Measurements from ENCODE around the gene GALNT10. TPM values are rescaled to one million over a fixed set of nuclear protein-coding genes. Genes with fewer than 3 reads are reported as not detected.

GALNT10 gene
- total and polyA plus RNA-seq, 2 of the 4 experiments (the other 2 are of a cell fraction): 46.2 to 67.0 TPM

DNA sequence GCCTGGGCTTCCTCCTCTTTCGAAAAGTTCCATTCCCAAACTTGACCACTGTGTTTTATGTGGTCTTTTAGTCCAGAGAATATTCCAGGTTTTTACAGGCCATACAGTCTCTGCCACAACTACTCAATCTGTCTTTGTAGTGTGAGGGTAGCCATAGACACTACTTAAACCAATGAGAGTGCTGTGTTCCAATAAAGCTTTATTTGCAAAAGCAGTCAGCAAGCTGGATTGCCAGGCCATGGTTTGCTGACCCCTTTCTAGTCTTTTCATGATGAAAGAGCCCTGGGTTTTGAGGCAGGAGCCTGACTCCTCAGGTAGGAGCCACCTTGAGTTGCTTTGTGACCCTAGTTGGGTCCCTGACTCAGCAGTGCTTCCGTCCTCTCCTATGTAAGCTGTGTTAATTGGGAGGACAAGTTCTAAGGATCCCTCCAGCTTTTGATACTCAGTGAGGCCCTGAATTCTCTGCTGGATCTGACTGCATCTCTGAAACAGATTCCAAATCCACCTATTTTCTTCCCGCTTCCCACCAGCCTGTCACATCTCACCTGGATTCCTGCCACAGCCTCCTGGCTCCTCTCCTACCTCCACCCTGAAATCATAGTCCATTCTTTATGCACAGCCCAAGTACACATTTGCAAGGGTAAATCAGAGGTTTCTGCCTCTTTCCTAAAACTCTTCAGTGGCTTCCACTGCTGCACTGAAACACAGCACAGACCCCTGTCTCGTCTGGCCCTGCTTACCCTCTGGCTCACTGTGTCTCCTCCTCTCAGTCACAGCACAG lies 13.5 kb downstream of the GALNT10 start (continued):
- TF ChIP-seq MAZ (IDR thresholded peaks at IDR 0.05; ENCODE audit: borderline replicate concordance, low read depth, low read length): no peak

DNA sequence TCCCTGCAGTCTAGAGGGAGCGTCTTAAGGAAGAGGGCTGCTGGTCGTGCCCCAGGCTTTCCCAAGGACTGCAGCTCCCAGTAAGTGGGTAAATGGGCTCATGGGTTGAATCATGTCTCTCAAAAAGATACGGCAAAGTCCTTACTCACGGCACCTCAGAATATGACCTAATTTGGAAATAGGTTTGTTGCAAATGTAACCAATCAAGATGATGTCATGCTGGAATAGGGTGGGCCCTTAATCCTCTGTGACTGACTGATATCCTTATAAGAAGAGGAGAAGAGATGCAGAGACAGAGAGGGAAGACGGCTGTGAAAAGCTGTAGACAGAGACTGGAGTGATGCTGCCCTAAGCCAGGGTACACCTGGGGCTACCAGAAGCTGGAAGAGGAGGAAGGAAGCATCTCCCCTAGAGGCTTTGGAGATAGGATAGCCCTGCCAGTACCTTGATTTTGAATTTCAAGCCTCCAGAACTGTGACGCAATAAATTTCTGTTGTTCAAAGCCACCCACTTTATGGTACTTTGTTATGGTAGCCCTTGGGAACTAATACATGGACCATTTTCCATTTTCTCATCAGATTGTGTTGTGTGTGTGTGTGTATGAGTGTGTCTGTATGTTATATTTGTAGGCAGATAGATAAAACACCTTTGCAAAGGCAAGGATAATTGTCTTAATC lies 15.0 kb downstream of the GALNT10 start:
- peak overlapping the region; percentile 97 for H4K91ac ChIP-seq (ENCODE audit: insufficient read depth, low read depth, low read length)
- H2AK9ac ChIP-seq (replicated peaks; ENCODE audit: low read depth, low read length, poor library complexity): peak overlapping the region; percentile 25
- no peak overlapping the region for H3K9ac ChIP-seq (ENCODE audit: low read depth, low read length)
- no peak overlapping the region for H3K27ac ChIP-seq (ENCODE audit: insufficient read depth, low read length)
- peak overlapping the region; percentile 72 for H2BK5ac ChIP-seq (ENCODE audit: low read depth, low read length, poor library complexity, severe bottlenecking)
- peak overlapping the region; percentile 36 for H2AFZ ChIP-seq (replicated peaks; ENCODE audit: low read length, poor library complexity)
- H3K79me1 ChIP-seq (ENCODE audit: low read depth in 1 of 2, low read length in 2 of 2): peaks cover 37 to 92% of the 10 kb centered on the region in 2 experiments
- ChIA-PET CTCF (no interaction called here), POLR2A (ENCODE audit: unreplicated experiment) (no interaction called here)
- peak overlapping the region; percentile 73 to 94 for H4K8ac ChIP-seq (ENCODE audit: low read depth in 2 of 2, low read length in 2 of 2)
- peak overlapping the region; percentile 97 for H2BK20ac ChIP-seq (ENCODE audit: low read depth, low read length)
- peak overlapping the region; percentile 97 for H3K23ac ChIP-seq (ENCODE audit: low read depth, low read length)
- intact Hi-C loops (cut with micrococcal nuclease): no loop called here
- peaks cover 42% of the 10 kb centered on the region for H3K9me1 ChIP-seq (ENCODE audit: insufficient read depth, low read length)
- H4K5ac ChIP-seq (ENCODE audit: low read depth, low read length): peak overlapping the region; percentile 88; the same call in 1 of the 2 replicates
- peak; percentile 86 for DNase-seq
- WGBS, 2 experiments (ENCODE audit: extremely low coverage in 2 of 2, insufficient read length in 1 of 2): 67% methylated on average over 2 of the region's 6 CpGs; no CpG with 5 or more reads in 1 of the 2 experiments
- no peak overlapping the region for H3K4me2 ChIP-seq (ENCODE audit: low read depth, low read length)
- dilution Hi-C loops (cut with HindIII; ENCODE audit: low sequenced_read_pairs, unreplicated experiment): no loop called here
- peak overlapping the region; percentile 94 for H2BK120ac ChIP-seq (ENCODE audit: low read depth, low read length)
- peaks cover 4% of the 10 kb centered on the region; the same call in 1 of the 2 replicates for H4K20me1 ChIP-seq (ENCODE audit: insufficient read depth, low read length)
- no TSS peak for BruUV-seq (replicated peaks)
- H3K56ac ChIP-seq (ENCODE audit: extremely low read depth, insufficient read depth, low read length): peak overlapping the region; percentile 77; the same call in 1 of the 2 replicates
- no peak overlapping the region for H3K4me3 ChIP-seq (ENCODE audit: insufficient read depth, low read depth, low read length)
- H2BK15ac ChIP-seq (ENCODE audit: low read depth, low read length): peak overlapping the region; percentile 81
- no peaks in the 10 kb centered on the region for H3K27me3 ChIP-seq (ENCODE audit: control insufficient read depth, insufficient read depth, low read length)
- peaks cover 16% of the 10 kb centered on the region for H3K4me1 ChIP-seq (ENCODE audit: control insufficient read depth, insufficient read depth, low read length)
- H3K36me3 ChIP-seq (ENCODE audit: control insufficient read depth, insufficient read depth, low read length): peaks cover 5% of the 10 kb centered on the region
- peak overlapping the region; percentile 93; the same call in 1 of the 2 replicates for H2AK5ac ChIP-seq (ENCODE audit: low read depth, low read length)
- H3K9me3 ChIP-seq (ENCODE audit: control insufficient read depth, insufficient read depth, low read length): 0 out of 2 replicates have a peak, but pooled peaks cover 4% of the 10 kb centered on the region
- H3K18ac ChIP-seq (ENCODE audit: low read depth, low read length): peak overlapping the region; percentile 83; the same call in 1 of the 2 replicates
- ATAC-seq (ENCODE audit: low read depth): peak; percentile 27
- peak overlapping the region; percentile 98 for H3K14ac ChIP-seq (replicated peaks; ENCODE audit: low read depth, low read length)
- H3K4ac ChIP-seq (ENCODE audit: low read depth, low read length): peak overlapping the region; percentile 95
- in situ Hi-C loops (cut with MboI; ENCODE audit: low sequenced_read_pairs): no loop called here
- TF ChIP-seq RAD21 (IDR thresholded peaks at IDR 0.05; ENCODE audit: low read length) (no peak), NFE2L2 (IDR thresholded peaks at IDR 0.05; ENCODE audit: low read depth, low read length) (no peak), MAFK (IDR thresholded peaks at IDR 0.05; ENCODE audit: low read depth, low read length) (no peak), POLR2A (IDR thresholded peaks at IDR 0.05; ENCODE audit: low read depth, low read length) (peak; percentile 51; the same call in 1 of the 2 replicates), SMC3 (IDR thresholded peaks at IDR 0.05; ENCODE audit: low read depth, low read length) (no peak), FOS (IDR thresholded peaks at IDR 0.05; ENCODE audit: low read depth, low read length) (peak; percentile 12; the same call in 1 of the 2 replicates), RCOR1 (IDR thresholded peaks at IDR 0.05; ENCODE audit: insufficient replicate concordance, low read length) (no peak), CHD1 (IDR thresholded peaks at IDR 0.05; ENCODE audit: low read depth, low read length) (no peak)
- TF ChIP-seq, protein P1, sequence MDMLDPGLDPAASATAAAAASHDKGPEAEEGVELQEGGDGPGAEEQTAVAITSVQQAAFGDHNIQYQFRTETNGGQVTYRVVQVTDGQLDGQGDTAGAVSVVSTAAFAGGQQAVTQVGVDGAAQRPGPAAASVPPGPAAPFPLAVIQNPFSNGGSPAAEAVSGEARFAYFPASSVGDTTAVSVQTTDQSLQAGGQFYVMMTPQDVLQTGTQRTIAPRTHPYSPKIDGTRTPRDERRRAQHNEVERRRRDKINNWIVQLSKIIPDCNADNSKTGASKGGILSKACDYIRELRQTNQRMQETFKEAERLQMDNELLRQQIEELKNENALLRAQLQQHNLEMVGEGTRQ (IDR thresholded peaks at IDR 0.05; ENCODE audit: low read depth, low read length): no peak
- TF ChIP-seq, protein P2, sequence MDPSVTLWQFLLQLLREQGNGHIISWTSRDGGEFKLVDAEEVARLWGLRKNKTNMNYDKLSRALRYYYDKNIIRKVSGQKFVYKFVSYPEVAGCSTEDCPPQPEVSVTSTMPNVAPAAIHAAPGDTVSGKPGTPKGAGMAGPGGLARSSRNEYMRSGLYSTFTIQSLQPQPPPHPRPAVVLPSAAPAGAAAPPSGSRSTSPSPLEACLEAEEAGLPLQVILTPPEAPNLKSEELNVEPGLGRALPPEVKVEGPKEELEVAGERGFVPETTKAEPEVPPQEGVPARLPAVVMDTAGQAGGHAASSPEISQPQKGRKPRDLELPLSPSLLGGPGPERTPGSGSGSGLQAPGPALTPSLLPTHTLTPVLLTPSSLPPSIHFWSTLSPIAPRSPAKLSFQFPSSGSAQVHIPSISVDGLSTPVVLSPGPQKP (IDR thresholded peaks at IDR 0.05; ENCODE audit: borderline replicate concordance, low read depth, low read length): no peak

Measured in IMR-90 (cell line).